Adipocyte (in vitro differentiated cells): ENCODE data around the gene RAG2.
"Not testable (repeated sequence)": the region's sequence is repeated elsewhere in the genome, so short reads cannot be mapped to it uniquely, and the experiment has no call there.

Source experiments
- DNase-seq: peaks from one replicate; pipeline ENCODE4 v3.0.0-alpha.2; 2015; ENCODE audit warnings: low read depth
- H3K27me3 ChIP-seq: replicated peaks from 2 replicates; pipeline ENCODE4 v1.7.0; 2013; ENCODE audit warnings: mild to moderate bottlenecking, low read length, moderate library complexity; ENCODE audit not compliant: control insufficient read depth, insufficient read depth
- H3K36me3 ChIP-seq: 2 replicates; pipeline ENCODE4 v1.7.0; 2013; ENCODE audit warnings: low read length, mild to moderate bottlenecking, moderate library complexity; ENCODE audit not compliant: control insufficient read depth, insufficient read depth, severe bottlenecking
- H3K4me1 ChIP-seq: 2 replicates; pipeline ENCODE4 v1.7.0; 2013; ENCODE audit warnings: mild to moderate bottlenecking, low read length, moderate library complexity; ENCODE audit not compliant: control insufficient read depth, insufficient read depth
- H3K4me3 ChIP-seq: 2 replicates; pipeline ENCODE4 v1.7.0; 2013; ENCODE audit warnings: mild to moderate bottlenecking, low read length, moderate library complexity
- H3K9ac ChIP-seq: 2 replicates; pipeline ENCODE4 v1.7.0; 2013; ENCODE audit warnings: mild to moderate bottlenecking, low read length, moderate library complexity
- H3K9me3 ChIP-seq: 2 replicates; pipeline ENCODE4 v1.7.0; 2013; ENCODE audit warnings: mild to moderate bottlenecking, low read length, moderate library complexity; ENCODE audit not compliant: control insufficient read depth

RAG2 gene

DNA sequence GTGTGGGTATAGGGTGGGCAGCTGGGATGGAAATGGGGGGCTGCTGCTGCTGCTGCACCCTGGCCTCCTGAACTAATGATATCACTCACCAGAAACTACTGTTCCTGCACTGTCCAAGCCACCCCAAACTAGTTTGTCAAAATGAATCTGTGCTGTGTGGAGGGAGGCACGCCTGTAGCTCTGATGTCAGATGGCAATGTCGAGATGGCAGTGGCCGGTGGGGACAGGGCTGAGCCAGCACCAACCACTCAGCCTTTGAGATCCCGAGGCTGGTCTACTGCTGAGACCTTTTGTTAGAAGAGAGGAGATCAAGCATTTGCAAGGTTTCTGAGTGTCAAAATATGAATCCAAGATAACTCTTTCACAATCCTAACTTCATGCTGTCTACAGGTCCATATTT, 28.9 kb downstream of the RAG2 start:
- Histone ChIP-seq H3K9me3 (no peaks in the 10 kb centered on the region), H3K36me3 (no peaks in the 10 kb centered on the region), H3K9ac (no peak overlapping the region), H3K4me3 (no peak overlapping the region), H3K4me1 (no peaks in the 10 kb centered on the region), H3K27me3 (peaks cover 16% of the 10 kb centered on the region)
- no peak for DNase-seq

DNA sequence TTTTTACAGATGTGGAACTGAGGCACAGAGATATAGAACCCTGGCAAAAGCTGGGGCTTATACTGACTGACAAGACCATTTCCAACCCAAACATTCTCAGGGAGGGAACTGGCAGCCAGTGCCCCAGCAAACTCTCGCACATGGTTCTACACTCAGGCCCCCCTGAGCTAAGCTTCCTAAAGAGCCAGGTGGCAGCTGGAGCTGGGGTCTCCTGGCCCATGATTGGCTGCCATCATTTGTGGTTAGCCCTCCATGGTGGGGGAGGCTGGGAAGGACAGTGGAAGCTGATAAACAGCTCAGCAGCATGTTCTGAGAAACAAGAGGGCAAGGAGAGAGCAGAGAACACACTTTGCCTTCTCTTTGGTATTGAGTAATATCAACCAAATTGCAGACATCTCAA, 30.3 kb downstream of the RAG2 start, which contains the start of gene RAG1:
TSS of gene RAG1 (plus strand) at position 314 of the 400 bp plus-strand sequence. CDS start 5,298 bp downstream, outside the sequence.
- Histone ChIP-seq H3K9me3 (no peaks in the 10 kb centered on the region), H3K36me3 (no peaks in the 10 kb centered on the region), H3K4me1 (no peaks in the 10 kb centered on the region), H3K9ac (no peak within 1 kb of the TSS), H3K27me3 (peaks cover 17% of the 10 kb centered on the region), H3K4me3 (no peak within 1 kb of the TSS)
- DNase-seq = no peak

DNA sequence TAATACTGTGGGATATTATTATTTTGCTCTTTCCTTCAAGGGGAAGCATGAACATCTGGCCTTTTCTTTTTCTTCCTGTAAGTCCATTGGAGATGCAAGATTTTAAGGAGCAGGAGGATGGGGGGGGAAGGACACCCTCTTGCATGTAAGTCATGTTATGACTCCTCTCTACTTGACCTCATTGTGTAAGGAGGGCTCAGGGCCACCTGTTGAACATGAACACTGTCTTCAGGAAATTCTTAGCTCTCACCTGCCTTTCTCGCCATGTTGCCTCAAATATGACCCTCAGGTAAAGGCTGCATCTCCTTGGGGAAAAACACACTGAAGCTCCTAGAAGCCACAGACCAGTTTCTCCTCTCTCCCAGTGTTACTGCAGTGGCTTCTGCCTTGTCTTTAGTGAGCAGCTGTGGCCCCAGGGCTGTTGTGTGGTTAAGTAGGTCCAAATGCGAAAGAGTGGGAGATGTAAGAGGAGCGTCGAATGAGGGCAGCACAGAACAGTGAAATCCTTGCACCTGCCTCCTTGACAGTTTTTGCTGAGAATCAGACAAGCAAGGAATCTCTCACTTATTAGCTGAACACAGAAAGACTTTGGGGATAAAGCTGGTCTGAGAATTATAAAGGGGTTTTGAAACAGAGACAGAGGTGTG, 31.5 kb downstream of the RAG2 start:
- H3K4me3 ChIP-seq = no peak overlapping the region
- H3K36me3 ChIP-seq = no peaks in the 10 kb centered on the region
- peaks cover 28% of the 10 kb centered on the region for H3K27me3 ChIP-seq
- H3K4me1 ChIP-seq = no peaks in the 10 kb centered on the region
- H3K9ac ChIP-seq = no peak overlapping the region
- no peak for DNase-seq
- no peaks in the 10 kb centered on the region for H3K9me3 ChIP-seq

DNA sequence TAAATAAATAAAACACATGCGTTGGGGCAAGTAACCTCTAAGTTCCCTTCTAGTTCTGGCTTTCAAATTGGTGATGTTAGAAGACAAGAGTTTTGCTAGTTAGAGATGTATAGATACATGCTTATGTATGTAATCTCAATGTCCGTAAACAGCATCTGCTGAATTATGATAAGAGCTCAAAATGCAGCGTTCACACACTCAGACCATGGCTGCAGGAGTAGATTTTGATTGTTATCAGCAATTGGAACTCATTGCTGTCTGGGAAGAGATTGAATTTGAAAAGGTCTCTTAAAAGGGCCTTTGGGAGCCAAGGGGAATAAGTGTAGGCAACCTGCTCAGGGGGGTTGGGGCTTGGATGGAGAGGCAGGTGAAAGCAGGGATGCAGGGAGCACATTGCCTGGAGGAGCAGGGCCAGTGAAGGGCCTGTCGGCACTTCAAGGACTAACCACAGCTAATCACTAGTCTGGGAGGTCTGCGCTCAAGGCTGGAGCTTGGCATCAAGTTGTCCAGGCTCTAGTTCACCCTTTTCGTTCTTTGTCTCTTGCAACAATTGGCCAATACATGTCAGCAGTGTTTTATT, 32.9 kb downstream of the RAG2 start:
- peaks cover 28% of the 10 kb centered on the region for H3K27me3 ChIP-seq
- peak overlapping the region; percentile 79 for H3K4me3 ChIP-seq
- no peaks in the 10 kb centered on the region for H3K4me1 ChIP-seq
- DNase-seq = no peak
- peak overlapping the region; percentile 54 for H3K9ac ChIP-seq
- no peaks in the 10 kb centered on the region for H3K9me3 ChIP-seq
- no peaks in the 10 kb centered on the region for H3K36me3 ChIP-seq

DNA sequence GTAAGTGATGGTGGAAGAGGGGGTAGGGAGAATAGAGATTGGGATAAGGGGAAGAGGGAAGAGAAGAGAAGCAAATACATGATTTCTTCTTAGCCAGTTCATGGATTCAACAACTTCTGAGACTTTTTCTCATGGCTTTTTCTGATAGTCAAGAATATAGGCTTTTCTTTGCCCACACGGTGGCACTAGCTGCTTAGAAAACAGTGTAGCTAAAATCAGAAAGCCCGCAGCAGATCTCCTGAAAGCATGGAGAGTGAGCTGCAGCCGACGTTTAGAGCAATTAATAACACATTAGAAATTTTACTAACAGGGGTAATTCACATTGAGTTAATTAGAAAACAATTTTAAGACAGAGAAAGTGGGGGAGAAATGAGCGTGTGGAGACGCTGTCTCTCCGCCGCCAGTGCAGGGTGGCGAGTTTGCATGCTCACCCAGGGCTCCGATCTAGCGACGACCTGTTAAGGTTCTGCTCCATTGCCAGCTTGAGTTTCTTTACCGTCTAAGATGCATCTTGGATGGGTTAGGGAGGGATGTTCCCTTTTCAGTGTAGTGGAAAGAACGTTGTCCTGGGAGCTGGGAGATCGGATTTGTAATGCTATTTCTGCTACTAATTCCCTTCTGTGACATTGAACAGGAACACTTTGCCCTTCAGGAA, 33.5 kb downstream of the RAG2 start:
- Histone ChIP-seq H3K36me3 (no peaks in the 10 kb centered on the region), H3K4me1 (no peaks in the 10 kb centered on the region), H3K4me3 (peak overlapping the region; percentile 79), H3K27me3 (peaks cover 28% of the 10 kb centered on the region), H3K9ac (peak overlapping the region; percentile 54), H3K9me3 (peaks cover 5% of the 10 kb centered on the region)
- DNase-seq = peak; percentile 89

DNA sequence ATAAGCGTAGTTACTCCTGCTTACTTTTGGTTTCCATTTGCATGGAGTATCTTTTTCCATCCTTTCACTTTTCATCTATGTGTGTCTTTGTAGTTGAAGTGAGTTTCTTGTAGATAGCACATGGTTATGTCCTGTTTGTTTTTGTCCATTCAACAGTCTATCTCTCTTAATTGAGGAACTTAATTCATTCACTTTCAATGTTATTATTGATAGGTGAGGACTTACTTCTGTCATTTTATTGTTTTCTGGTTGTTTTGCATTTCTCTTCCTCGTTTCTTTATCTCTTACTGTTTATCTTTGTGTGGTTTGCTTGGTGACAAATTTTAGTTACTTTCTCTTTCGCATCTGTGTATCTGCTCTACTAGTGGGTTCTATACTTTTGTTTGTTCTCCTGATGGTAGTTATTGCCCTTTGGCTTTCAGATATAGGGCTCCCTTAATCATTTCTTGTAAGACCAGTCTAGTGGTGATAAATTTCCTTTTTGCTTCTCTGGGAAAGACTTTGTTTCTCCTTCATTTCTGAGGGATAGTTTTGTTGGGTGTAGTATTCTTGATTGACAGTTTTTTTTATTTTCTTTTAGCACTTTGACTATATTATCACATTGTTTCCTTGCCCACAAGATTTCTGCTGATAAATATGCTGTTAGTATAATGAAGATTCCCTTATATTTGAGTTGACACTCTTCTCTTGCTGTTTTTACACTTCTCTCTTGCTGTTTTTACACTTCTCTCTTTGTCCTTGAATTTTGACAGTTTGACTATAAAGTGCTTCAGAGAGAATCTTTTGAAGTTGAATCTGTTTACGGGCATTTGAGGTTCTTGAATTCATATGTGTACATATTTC, 39.2 kb downstream of the RAG2 start:
- Histone ChIP-seq H3K9ac (no peak overlapping the region), H3K27me3 (peaks cover 12% of the 10 kb centered on the region), H3K9me3 (peaks cover 5% of the 10 kb centered on the region), H3K4me3 (no peak overlapping the region), H3K36me3 (no peaks in the 10 kb centered on the region), H3K4me1 (no peaks in the 10 kb centered on the region)
- DNase-seq = no peak

DNA sequence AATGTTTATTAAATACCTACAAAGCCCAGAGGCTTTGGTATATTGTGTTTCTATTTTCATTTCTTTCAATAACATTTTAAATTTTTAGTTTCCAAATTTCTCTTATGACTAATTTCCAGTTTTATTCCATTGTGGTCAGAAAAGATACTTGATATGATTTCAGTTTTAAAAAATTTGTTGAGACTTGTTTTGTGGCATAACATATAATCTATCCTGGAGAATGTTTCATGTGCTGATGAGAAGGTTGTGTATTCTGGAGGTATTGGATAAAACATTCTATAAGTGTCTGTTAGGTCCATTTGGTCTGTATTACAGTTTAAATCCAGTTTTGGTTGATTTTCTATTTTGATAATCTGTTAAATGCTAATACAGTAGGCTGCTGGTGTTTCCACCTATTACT, 40.0 kb downstream of the RAG2 start:
- peaks cover 5% of the 10 kb centered on the region for H3K9me3 ChIP-seq
- H3K9ac ChIP-seq = no peak overlapping the region
- H3K36me3 ChIP-seq = no peaks in the 10 kb centered on the region
- no peaks in the 10 kb centered on the region for H3K4me1 ChIP-seq
- no peak for DNase-seq
- no peak overlapping the region for H3K4me3 ChIP-seq
- H3K27me3 ChIP-seq = peaks cover 12% of the 10 kb centered on the region

DNA sequence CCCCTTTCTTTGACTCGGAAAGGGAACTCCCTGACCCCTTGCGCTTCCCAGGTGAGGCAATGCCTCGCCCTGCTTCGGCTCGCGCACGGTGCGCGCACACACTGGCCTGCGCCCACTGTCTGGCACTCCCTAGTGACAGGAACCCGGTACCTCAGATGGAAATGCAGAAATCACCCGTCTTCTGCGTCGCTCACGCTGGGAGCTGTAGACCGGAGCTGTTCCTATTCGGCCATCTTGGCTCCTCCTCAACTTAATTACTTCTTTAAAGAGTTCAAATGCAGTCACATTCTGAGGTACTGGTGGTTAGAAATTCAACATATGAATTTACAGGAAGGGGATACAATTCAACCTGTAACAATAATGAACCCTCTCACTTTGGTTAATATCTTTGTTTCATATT, 40.6 kb downstream of the RAG2 start:
- not testable (repeated sequence) for H3K27me3 ChIP-seq, H3K36me3 ChIP-seq, DNase-seq, H3K9ac ChIP-seq, H3K4me1 ChIP-seq, H3K9me3 ChIP-seq, H3K4me3 ChIP-seq

DNA sequence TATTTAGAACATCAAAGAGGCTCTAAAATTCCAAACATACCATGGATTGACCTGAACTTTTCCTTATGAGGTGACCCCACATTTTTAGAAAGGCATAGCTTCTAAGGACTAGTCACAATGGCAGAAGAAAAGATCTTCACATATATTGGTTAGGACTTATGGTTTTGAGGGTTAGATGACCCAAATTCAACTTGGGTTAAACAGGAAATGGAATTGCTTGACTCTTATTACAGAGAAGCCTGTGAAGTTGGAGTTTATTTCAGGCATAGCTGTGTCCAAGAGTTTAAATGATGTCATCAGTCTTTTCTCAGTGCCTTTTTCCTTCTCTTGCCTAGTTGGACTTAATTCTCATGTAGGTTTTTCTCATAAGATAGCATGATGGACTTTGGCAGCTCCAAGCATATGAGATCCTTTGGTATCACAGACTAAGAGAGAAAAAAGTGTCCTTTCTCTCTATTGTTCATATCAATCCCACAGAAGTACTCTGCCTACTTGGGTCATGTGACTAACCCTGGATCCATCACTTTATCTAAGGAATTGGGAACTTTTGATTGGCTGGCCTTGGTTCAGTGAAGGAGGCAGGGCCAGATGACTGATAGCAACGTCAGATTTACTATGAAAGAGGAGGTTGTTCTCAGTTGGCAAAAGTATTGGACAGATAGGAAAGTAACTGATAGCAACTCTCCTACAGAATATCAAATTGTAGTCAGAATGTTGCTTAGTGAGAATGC, 47.5 kb downstream of the RAG2 start:
- Histone ChIP-seq H3K27me3 (no peaks in the 10 kb centered on the region), H3K36me3 (no peaks in the 10 kb centered on the region), H3K9ac (no peak overlapping the region), H3K4me1 (no peaks in the 10 kb centered on the region), H3K4me3 (no peak overlapping the region), H3K9me3 (no peaks in the 10 kb centered on the region)
- no peak for DNase-seq
